Testis (tissue), 3 donors: ENCODE results near the gene VAV2. TPM values are rescaled to one million over a fixed set of nuclear protein-coding genes. Genes with fewer than 3 reads are reported as not detected.

ENCODE experiments used
- DNase-seq: peaks from one replicate; pipeline ENCODE4 v3.0.0-alpha.2; 2019
- H3K27ac ChIP-seq, 2 donors: fragments of 200-600 bp; sonication (generic); one replicate each; pipeline ENCODE4 v1.5.1; 2019
- H3K27me3 ChIP-seq: fragments of 200-600 bp; sonication (generic); one replicate; pipeline ENCODE4 v1.5.1; 2019
- H3K36me3 ChIP-seq: fragments of 200-600 bp; sonication (generic); one replicate; pipeline ENCODE4 v1.5.1; 2017; ENCODE audit warnings: low read depth; ENCODE audit errors: missing control alignments
- H3K4me1 ChIP-seq: fragments of 200-600 bp; sonication (generic); one replicate; pipeline ENCODE4 v1.5.1; 2019
- H3K4me3 ChIP-seq, 2 donors: fragments of 200-600 bp; sonication (generic); one replicate each; pipeline ENCODE4 v1.5.1; 2017 to 2019
- H3K9me3 ChIP-seq: fragments of 200-600 bp; sonication (generic); one replicate; pipeline ENCODE4 v1.5.1; 2017
- CTCF ChIP-seq, 3 experiments: fragments of 450-650 bp in 2 of 3; fragments of 200-600 bp in 1 of 3; sonication (generic) in 1 of 3; IDR thresholded peaks; one replicate each; pipeline ENCODE4 v1.5.1; 2016 to 2019; ENCODE audit warnings: antibody characterized with exemption in 3 of 3, mild to moderate bottlenecking in 2 of 3, moderate library complexity in 1 of 3
- POLR2A ChIP-seq: fragments of 450-650 bp; IDR thresholded peaks from one replicate; pipeline ENCODE4 v1.6.1; 2017; ENCODE audit warnings: antibody characterized with exemption, mild to moderate bottlenecking, moderate library complexity
- WGBS, 2 donors: methylation state at CpG; one replicate each; pipeline ENCODE4 v1.1.5; 2018; 5-methylcytosine and 5-hydroxymethylcytosine counted together
- intact Hi-C: fragments of 100-400 bp; cut with DNase I; formaldehyde crosslinking; loops from one replicate; pipeline ENCODE4 v1.15.1; 2023; ENCODE audit warnings: low total_unique reads
- polyA plus RNA-seq: library from polyadenylated mRNA; stranded (reverse); fragments of 350-450 nt; fragmentation: Illumina TruSeq; extraction: RNeasy Lipid Tissue Mini Kit (QIAGEN cat#74804); gene quantifications from one replicate; pipeline ENCODE4 v1.2.3, GENCODE V29; 2014; ENCODE audit warnings: low read depth, low replicate concordance; ENCODE audit not compliant: insufficient read depth
- total RNA-seq, 2 donors: library from RNA; depleted of rRNA; stranded (reverse); fragments of >200 nt; gene quantifications; one replicate each; pipeline ENCODE4 v1.2.3, GENCODE V29; 2016

Gene VAV2
- total and polyA plus RNA-seq, 3 donors from 2014 or later = 11.0 to 14.1 (median 12.2) TPM

- H3K27ac ChIP-seq = no peak overlapping the region
- no peaks in the 10 kb centered on the region for H3K27me3 ChIP-seq
- no peaks in the 10 kb centered on the region for H3K4me1 ChIP-seq
- WGBS, 2 donors = 87 to 88% methylated on average over 9 to 16 of the region's 16 CpGs
- TF ChIP-seq POLR2A (no peak), CTCF (IDR thresholded peaks at IDR 0.05) (no peak)
- DNase-seq = no peak
- H3K4me3 ChIP-seq = no peak overlapping the region
- H3K9me3 ChIP-seq = no peaks in the 10 kb centered on the region
- H3K36me3 ChIP-seq = no peaks in the 10 kb centered on the region
- intact Hi-C loops = no loop called here
Measured at GRCh38 chr9:133987946-133988665, 4.0 kb downstream of the VAV2 start.

GRCh38 chr9:133987446-133987788 lies 4.7 kb downstream of the VAV2 start:
- DNase-seq = no peak
- TF ChIP-seq POLR2A = no peak
- no peak for TF ChIP-seq CTCF (IDR thresholded peaks at IDR 0.05)
- Histone ChIP-seq H3K4me1 (no peaks in the 10 kb centered on the region), H3K9me3 (no peaks in the 10 kb centered on the region), H3K27ac (no peak overlapping the region), H3K27me3 (no peaks in the 10 kb centered on the region), H3K36me3 (no peaks in the 10 kb centered on the region), H3K4me3 (no peak overlapping the region)
- intact Hi-C loops = no loop called here
- 87 to 95% methylated on average over 13 to 14 of the region's 14 CpGs for WGBS, 2 donors

- Histone ChIP-seq H3K36me3 (no peaks in the 10 kb centered on the region), H3K4me3 (no peak overlapping the region), H3K27me3 (no peaks in the 10 kb centered on the region), H3K27ac (no peak overlapping the region), H3K4me1 (no peaks in the 10 kb centered on the region), H3K9me3 (no peaks in the 10 kb centered on the region)
- 91 to 92% methylated on average over 13 of the region's 13 CpGs for WGBS, 2 donors
- TF ChIP-seq CTCF (IDR thresholded peaks at IDR 0.05) (no peak), POLR2A (no peak)
- intact Hi-C loops = no loop called here
- no peak for DNase-seq
Measured at GRCh38 chr9:133986774-133987445, 5.2 kb downstream of the VAV2 start.

- intact Hi-C loops = no loop called here
- Histone ChIP-seq H3K9me3 (no peaks in the 10 kb centered on the region), H3K4me1 (no peaks in the 10 kb centered on the region), H3K4me3 (no peak overlapping the region), H3K27ac (no peak overlapping the region), H3K27me3 (no peaks in the 10 kb centered on the region), H3K36me3 (no peaks in the 10 kb centered on the region)
- DNase-seq = no peak
- TF ChIP-seq CTCF (IDR thresholded peaks at IDR 0.05) (no peak), POLR2A (no peak)
- 55 to 70% methylated on average over 6 of the region's 6 CpGs for WGBS, 2 donors
Measured at GRCh38 chr9:133986061-133986460, 6.1 kb downstream of the VAV2 start.
